T-helper 17 cell (primary cell): Measurements from ENCODE around the gene KIRREL2. TPM values are rescaled to one million over a fixed set of nuclear protein-coding genes. Genes with fewer than 3 reads are reported as not detected.
A peak's percentile ranks its signal among the peaks of the same experiment; 100 is the strongest.

Experiments used
- ATAC-seq: fragments of 150-1000 bp; cut with Tn5 transposase; 2 replicates; pipeline ENCODE4 v1.10.0; 2021; ENCODE audit warnings: mild to moderate bottlenecking, moderate library complexity
- DNase-seq, 3 donors: peaks; one replicate each; pipeline versions ENCODE4 v3.0.0 to v3.0.0-alpha.2; 2020 to 2021
- H3K9me3 ChIP-seq: one replicate; pipeline ENCODE4 v1.7.0; 2013; ENCODE audit warnings: low read length, mild to moderate bottlenecking; ENCODE audit not compliant: control insufficient read depth, poor library complexity, severe bottlenecking
- H3K27ac Mint-ChIP-seq: one replicate; pipeline ENCODE4 v1.8.0; 2022; ENCODE audit warnings: mild to moderate bottlenecking, moderate library complexity, mixed read lengths
- H3K27me3 Mint-ChIP-seq: one replicate; pipeline ENCODE4 v1.8.0; 2022; ENCODE audit warnings: mixed read lengths
- H3K36me3 Mint-ChIP-seq: one replicate; pipeline ENCODE4 v1.8.0; 2022; ENCODE audit warnings: low read depth, mixed read lengths
- H3K4me1 Mint-ChIP-seq: one replicate; pipeline ENCODE4 v1.8.0; 2022; ENCODE audit warnings: mild to moderate bottlenecking, mixed read lengths
- H3K4me3 Mint-ChIP-seq: one replicate; pipeline ENCODE4 v1.8.0; 2022; ENCODE audit warnings: mild to moderate bottlenecking, moderate library complexity, mixed read lengths
- total RNA-seq, 4 donors: library from RNA in 2 of 4; stranded (reverse) in 2 of 4; gene quantifications; one replicate each; pipeline ENCODE4 v1.2.3 and lab custom pipeline; 2022 to 2026

Gene KIRREL2
- total RNA-seq, 2 donors from 2014 or later, result not detected

DNA sequence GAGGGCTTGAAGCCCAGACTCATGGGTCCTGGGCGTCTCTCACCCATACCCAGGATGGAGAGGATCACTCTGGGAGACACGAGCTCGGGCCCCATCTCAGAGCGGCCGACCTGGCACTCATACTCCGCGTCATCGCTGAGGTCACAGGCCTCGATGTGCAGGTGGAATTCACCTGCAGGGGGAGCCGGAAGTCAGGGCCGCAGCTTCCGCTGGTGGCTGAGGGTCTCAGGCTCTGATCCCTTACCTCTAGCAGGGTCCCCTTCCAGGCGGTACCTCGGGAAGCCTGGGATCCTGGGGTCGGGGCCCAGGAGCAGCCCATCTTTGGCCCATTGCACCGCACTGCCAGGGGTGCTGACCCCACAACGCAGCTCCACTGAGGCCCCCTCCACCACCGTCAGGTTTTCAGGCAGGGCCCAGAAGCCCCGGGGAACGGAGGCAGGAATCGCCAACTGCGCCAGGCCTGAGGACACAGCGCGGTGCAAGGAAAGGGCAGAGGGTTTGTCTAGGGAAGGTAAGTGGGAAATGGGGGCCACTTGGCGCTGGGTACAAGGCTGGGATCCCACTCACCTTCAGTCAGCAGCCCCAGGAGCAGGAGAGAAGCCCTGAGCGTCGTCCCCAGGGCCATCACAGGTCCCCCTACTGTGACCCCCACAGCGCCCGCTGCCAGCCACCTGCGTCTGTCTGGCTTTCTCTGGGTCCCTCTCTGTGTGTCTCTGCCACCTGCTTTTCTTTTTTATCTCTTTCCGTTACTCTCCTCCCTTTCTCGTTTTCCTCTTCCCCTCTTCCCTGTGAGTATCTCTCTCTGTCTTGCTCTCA, 5.3 kb upstream of the KIRREL2 start:
- H3K4me1 Mint-ChIP-seq, result peaks cover 13% of the 10 kb centered on the region
- ATAC-seq (peak; percentile 46), DNase-seq (no peak)
- no peak overlapping the region for H3K4me3 Mint-ChIP-seq
- H3K36me3 Mint-ChIP-seq, result peaks cover 10% of the 10 kb centered on the region
- H3K9me3 ChIP-seq, result no peaks in the 10 kb centered on the region
- H3K27me3 Mint-ChIP-seq, result peaks cover 67% of the 10 kb centered on the region
- peak overlapping the region; percentile 8 for H3K27ac Mint-ChIP-seq

DNA sequence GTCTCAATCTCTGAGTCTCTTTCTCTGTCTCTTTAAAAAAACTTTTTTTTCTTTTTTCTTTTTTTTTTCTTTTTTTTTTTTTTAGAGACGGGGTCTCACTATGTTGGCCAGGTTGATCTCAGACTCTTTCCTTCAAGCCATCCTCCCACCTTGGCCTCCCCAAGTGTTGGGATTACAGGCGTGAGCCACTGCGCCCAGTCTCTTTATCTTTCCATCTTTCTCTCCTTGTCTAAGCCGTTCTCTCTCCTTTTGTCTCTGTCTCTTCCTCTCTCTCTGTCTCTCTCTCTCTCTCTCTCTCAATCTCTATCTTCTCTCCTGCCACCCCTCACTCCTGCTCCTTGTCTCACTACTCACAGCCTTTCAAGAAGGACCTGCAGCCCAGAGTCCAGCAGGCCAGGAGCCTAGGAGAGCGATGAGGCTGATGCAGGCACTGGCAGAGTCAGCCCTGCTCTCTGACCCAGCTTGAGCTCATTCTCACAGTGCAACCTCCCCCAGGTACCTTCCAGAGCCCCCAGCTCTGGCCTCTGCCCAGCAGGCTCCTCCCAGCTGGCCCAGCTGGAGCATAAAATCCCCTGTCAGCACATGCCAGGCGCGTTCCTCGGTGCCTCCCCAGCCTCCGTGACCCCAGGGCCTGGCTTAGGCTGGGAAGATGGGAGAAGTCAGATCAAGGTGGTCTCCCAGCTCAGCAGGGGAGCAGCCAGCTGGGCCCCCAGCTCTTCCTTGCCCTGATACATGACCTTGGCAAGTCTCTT, 4.5 kb upstream of the KIRREL2 start, which contains the start of gene NPHS1:
Gene NPHS1, minus strand, starts transcription at position 476 of the 752 bp plus-strand sequence. CDS start 667 bp downstream, outside the sequence.
- H3K36me3 Mint-ChIP-seq, result peaks cover 10% of the 10 kb centered on the region
- no peak for DNase-seq
- H3K27ac Mint-ChIP-seq, result no peak within 1 kb of the TSS
- ATAC-seq, result no peak
- H3K27me3 Mint-ChIP-seq, result peaks cover 62% of the 10 kb centered on the region
- H3K4me1 Mint-ChIP-seq, result peaks cover 14% of the 10 kb centered on the region
- no peak within 1 kb of the TSS for H3K4me3 Mint-ChIP-seq
- H3K9me3 ChIP-seq, result no peaks in the 10 kb centered on the region

DNA sequence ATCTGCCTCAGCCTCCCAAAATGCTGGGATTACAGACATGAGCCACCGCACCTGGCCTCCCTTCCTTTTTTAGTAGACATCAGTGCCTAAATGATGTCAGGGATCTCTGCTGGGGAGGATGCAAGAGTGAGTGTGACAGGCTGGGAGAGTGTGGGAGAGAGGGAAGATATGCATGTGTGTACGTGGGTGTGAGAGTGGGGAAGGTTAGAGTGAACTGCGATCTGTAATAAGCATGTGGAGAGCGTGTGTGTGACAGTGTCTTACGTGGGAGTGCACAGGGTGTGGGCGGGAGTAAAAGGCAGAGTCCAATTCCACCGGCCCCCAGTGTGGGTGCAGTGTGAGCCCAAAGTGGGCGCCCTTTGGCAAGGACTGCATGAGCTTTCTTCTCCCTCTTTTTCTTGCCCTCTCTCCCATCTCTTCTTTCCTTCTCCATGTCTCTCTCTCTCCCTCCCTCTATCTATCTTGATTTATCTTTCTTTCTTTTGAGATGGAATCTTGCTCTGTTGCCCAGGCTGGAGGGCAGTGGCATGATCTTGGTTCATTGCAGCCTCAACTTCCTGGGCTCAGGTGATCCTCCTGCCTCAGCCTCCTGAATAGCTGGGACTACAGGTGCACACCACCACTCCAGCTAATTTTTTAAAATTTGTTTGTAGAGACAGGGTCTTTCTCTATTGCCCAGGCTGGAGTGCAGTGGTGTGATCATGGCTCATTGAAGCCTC, 3.5 kb upstream of the KIRREL2 start:
- H3K36me3 Mint-ChIP-seq, result peaks cover 10% of the 10 kb centered on the region
- ATAC-seq (no peak), DNase-seq (no peak)
- H3K4me3 Mint-ChIP-seq, result no peak overlapping the region
- H3K27ac Mint-ChIP-seq, result no peak overlapping the region
- H3K9me3 ChIP-seq, result no peaks in the 10 kb centered on the region
- H3K4me1 Mint-ChIP-seq, result peaks cover 16% of the 10 kb centered on the region
- H3K27me3 Mint-ChIP-seq, result peaks cover 65% of the 10 kb centered on the region

DNA sequence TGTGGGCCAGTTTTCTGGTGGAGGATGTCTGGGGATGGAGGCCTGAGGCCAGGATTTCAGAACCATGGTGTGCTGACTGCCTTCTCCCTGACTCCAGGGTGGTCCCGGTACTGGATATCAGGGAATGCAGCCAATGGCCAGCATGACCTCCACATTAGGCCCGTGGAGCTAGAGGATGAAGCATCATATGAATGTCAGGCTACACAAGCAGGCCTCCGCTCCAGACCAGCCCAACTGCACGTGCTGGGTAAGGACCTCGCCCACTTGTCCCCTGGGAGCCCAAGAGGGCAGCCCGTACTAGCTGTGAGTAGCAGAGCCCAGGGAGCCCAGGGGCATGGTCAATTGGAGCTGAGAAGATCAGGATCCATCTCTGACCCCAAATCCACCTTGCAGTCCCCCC, 1.6 kb downstream of the KIRREL2 start:
- ATAC-seq (no peak), DNase-seq (no peak)
- Mint-ChIP-seq H3K36me3 (peaks cover 6% of the 10 kb centered on the region), H3K4me1 (peaks cover 9% of the 10 kb centered on the region), H3K27ac (no peak overlapping the region), H3K4me3 (peak overlapping the region; percentile 89), H3K27me3 (peaks cover 70% of the 10 kb centered on the region)
- no peaks in the 10 kb centered on the region for H3K9me3 ChIP-seq

DNA sequence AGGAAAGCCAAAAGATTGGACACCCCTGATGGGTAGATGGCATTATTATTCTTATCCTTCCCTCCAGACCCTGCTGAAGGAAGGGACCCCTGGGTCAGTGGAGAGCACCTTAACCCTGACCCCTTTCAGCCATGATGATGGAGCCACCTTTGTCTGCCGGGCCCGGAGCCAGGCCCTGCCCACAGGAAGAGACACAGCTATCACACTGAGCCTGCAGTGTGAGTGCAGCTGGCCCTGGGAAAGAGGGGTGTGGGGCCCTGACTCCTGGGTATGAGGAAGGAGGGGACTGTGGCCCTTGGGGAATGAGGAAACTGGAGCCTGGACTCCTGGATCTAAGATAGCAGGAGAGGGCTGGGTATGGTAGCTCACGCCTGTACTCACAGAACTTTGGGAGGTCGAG, 2.7 kb downstream of the KIRREL2 start:
- H3K27me3 Mint-ChIP-seq, result peaks cover 70% of the 10 kb centered on the region
- ATAC-seq (no peak), DNase-seq (no peak)
- H3K4me3 Mint-ChIP-seq, result no peak overlapping the region
- peaks cover 5% of the 10 kb centered on the region for H3K36me3 Mint-ChIP-seq
- H3K4me1 Mint-ChIP-seq, result peaks cover 8% of the 10 kb centered on the region
- no peak overlapping the region for H3K27ac Mint-ChIP-seq
- H3K9me3 ChIP-seq, result no peaks in the 10 kb centered on the region

DNA sequence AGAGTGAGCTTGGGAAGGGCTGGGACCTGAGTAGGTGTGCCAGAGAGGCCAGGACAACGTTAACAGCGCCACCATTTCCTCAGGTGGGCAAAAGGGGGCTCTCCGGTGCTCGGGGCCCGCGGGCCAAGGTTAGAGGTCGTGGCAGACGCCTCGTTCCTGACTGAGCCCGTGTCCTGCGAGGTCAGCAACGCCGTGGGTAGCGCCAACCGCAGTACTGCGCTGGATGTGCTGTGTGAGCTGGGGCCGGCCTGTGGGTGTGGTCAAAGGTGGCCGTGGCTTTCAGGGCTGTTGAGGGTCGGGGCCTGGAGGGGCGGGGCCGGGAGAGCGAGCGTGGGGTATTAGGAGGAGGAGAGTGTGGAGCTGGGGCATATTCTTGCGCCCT, 3.7 kb downstream of the KIRREL2 start:
- Mint-ChIP-seq H3K36me3 (peaks cover 4% of the 10 kb centered on the region), H3K27me3 (peaks cover 67% of the 10 kb centered on the region), H3K27ac (no peak overlapping the region), H3K4me3 (no peak overlapping the region), H3K4me1 (peaks cover 8% of the 10 kb centered on the region)
- H3K9me3 ChIP-seq, result no peaks in the 10 kb centered on the region
- ATAC-seq, result no peak
- DNase-seq, result no peak

DNA sequence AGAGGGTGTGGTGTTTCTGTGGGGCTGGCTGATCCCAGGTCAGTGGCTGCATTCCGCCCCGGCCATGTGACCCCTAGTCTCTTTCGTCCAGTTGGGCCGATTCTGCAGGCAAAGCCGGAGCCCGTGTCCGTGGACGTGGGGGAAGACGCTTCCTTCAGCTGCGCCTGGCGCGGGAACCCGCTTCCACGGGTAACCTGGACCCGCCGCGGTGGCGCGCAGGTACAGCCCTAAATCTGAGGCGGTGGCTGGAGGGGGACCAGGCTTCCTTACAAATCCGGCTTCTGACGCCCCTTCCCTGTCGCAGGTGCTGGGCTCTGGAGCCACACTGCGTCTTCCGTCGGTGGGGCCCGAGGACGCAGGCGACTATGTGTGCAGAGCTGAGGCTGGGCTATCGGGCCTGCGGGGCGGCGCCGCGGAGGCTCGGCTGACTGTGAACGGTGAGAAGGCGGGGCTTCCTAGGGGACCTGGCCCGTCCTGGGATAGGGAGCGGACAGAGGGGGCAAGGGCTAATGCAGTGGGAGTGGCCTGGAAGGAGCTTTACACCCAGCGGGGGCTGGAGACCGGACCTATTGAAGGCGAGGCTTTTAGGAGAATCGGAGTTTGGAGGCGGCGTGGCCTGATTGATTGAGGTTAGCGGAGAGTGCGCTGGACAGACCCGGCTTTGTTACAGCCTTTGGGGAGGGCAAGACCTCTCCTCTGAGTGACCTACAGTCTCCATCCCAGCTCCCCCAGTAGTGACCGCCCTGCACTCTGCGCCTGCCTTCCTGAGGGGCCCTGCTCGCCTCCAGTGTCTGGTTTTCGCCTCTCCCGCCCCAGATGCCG, 4.3 kb downstream of the KIRREL2 start:
- Mint-ChIP-seq H3K27ac (no peak overlapping the region), H3K36me3 (peaks cover 9% of the 10 kb centered on the region), H3K27me3 (peaks cover 69% of the 10 kb centered on the region), H3K4me3 (no peak overlapping the region), H3K4me1 (peaks cover 8% of the 10 kb centered on the region)
- DNase-seq (no peak), ATAC-seq (no peak)
- no peaks in the 10 kb centered on the region for H3K9me3 ChIP-seq

DNA sequence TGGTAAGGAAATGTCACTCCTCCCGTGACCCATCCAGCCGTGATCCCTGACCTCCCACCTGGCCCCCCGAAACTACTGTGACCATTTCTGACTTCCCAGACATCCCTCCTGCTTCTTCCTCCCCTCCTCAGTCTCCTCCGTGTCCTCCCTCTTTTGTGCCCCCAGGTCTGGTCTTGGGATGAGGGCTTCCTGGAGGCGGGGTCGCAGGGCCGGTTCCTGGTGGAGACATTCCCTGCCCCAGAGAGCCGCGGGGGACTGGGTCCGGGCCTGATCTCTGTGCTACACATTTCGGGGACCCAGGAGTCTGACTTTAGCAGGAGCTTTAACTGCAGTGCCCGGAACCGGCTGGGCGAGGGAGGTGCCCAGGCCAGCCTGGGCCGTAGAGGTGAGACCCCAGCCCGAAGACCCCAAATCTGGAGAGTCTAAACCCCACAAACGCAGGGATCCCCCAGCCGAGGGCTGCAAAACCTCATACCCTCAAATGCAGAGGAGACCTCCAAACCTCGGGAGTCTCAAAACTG, 5.0 kb downstream of the KIRREL2 start:
- H3K4me1 Mint-ChIP-seq, result peaks cover 8% of the 10 kb centered on the region

DNA sequence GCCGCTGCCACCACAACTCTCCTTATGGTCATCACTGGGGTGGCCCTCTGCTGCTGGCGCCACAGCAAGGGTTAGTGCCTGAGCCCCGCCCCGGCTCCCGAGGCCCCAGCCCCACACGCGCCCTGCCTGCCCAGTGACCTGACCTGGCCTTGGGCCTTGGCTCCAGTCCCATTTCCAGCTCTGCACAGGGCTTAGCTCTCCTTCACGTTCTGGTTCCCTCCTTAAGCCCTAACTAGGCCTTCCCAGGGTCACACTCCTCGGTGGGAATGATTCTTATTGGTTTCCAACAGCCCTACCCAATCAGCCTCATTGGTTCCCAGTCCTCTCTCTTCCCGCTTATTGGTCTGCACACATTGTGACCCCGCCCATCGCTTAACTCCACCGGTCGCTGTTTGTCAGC, 5.8 kb downstream of the KIRREL2 start:
- no peak overlapping the region for H3K27ac Mint-ChIP-seq
- no peaks in the 10 kb centered on the region for H3K9me3 ChIP-seq
- DNase-seq (no peak), ATAC-seq (no peak)
- H3K4me1 Mint-ChIP-seq, result peaks cover 4% of the 10 kb centered on the region
- no peak overlapping the region for H3K4me3 Mint-ChIP-seq
- H3K36me3 Mint-ChIP-seq, result peaks cover 9% of the 10 kb centered on the region
- H3K27me3 Mint-ChIP-seq, result peaks cover 76% of the 10 kb centered on the region

More for the DNA sequence above, 5.0 kb downstream of the KIRREL2 start:
- H3K4me3 Mint-ChIP-seq, result no peak overlapping the region
- peaks cover 76% of the 10 kb centered on the region for H3K27me3 Mint-ChIP-seq
- peaks cover 9% of the 10 kb centered on the region for H3K36me3 Mint-ChIP-seq
- no peak overlapping the region for H3K27ac Mint-ChIP-seq
- ATAC-seq (no peak), DNase-seq (no peak)
- H3K9me3 ChIP-seq, result no peaks in the 10 kb centered on the region

DNA sequence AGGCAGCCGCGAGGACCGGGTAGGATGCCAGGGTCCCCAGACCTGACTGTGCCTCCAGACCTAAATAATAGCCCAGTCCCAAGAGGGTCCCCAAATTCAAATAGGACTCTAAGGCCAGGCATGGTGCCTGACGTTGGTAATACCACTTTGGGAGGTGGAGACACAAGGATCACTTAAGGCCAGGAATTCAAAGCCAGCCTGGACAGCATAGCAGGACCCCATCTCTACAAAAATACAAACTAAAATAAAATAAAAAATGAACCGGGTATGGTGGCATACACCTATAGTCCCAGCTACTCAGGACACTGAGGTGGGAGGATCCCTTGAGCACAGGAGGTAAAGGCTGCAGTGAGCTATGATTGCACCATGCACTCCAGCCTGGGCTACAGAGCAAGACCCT, 6.3 kb downstream of the KIRREL2 start:
- no peak overlapping the region for H3K4me3 Mint-ChIP-seq
- peaks cover 74% of the 10 kb centered on the region for H3K27me3 Mint-ChIP-seq
- H3K9me3 ChIP-seq, result no peaks in the 10 kb centered on the region
- H3K4me1 Mint-ChIP-seq, result peaks cover 4% of the 10 kb centered on the region
- no peak for ATAC-seq
- H3K36me3 Mint-ChIP-seq, result peaks cover 9% of the 10 kb centered on the region
- no peak overlapping the region for H3K27ac Mint-ChIP-seq
- DNase-seq, result no peak

DNA sequence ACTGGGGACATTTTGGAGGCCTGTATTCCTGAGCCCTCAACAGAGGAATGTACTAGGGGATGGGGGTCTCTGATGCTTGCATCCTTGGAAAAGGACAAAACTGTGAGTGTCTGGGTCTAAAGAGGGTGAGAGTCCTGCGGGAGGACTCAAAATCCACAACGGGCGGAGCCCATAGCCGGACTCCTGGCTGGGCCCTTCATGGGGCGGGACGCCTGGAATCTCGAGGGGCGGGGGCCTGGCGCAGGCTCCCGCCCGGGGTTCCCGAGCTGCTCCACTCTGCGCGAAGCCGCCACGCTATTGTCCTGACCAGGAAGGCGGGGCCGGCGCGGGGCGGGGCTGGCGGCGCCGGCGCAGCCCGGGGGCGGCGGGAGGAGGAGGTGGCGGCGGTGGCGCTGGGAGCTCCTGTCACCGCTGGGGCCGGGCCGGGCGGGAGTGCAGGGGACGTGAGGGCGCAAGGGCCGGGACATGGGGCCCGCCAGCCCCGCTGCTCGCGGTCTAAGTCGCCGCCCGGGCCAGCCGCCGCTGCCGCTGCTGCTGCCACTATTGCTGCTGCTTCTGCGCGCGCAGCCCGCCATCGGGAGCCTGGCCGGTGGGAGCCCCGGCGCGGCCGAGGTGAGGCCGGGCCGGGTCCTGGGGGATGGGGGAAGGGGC, 11.6 kb downstream of the KIRREL2 start, which contains the start of gene APLP1:
Gene APLP1, plus strand, starts transcription at position 403 of the 651 bp plus-strand sequence. Its CDS starts 63 bp downstream, at position 466.
- Mint-ChIP-seq H3K27ac (no peak within 1 kb of the TSS), H3K4me1 (peaks cover 14% of the 10 kb centered on the region), H3K4me3 (peak within 1 kb of the TSS; percentile 80), H3K27me3 (peaks cover 48% of the 10 kb centered on the region), H3K36me3 (peaks cover 11% of the 10 kb centered on the region)
- DNase-seq, result peak; percentile 47 to 63 (median 58)
- H3K9me3 ChIP-seq, result no peaks in the 10 kb centered on the region
- peak; percentile 68 for ATAC-seq

DNA sequence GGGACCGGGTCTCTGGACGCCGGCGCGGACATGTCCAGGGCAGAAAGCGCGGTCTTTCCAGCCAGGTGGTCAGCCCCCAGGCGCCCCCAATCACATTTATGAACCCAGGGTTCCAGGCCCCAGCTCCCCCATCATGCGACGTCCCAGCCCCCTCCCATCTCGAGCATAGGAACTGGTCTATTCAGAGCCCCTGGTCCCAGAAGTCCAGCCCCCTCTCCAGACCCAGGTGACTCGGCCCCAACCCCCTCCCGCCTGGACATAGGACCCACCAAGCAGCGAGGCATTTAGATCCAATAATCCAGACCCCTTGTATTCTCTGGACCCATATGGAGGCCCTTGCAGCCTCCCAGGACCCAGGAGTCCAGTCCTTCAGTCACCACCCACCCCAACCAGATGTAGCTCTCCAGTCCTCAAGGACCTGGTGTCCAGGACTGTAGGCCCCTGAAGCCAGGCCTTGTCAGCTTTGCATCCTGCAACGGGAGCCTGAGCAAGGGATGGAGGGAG, 12.2 kb downstream of the KIRREL2 start:
- Mint-ChIP-seq H3K4me1 (peaks cover 17% of the 10 kb centered on the region), H3K36me3 (peaks cover 11% of the 10 kb centered on the region), H3K27me3 (peaks cover 52% of the 10 kb centered on the region), H3K4me3 (peak overlapping the region; percentile 80), H3K27ac (no peak overlapping the region)
- ATAC-seq (no peak), DNase-seq (no peak)
- no peaks in the 10 kb centered on the region for H3K9me3 ChIP-seq
